NCI-H2196 treated with DMSO at 0.1 percent for 48 hours (cell line): Measurements from ENCODE around the gene RPUSD4.
"Not testable (repeated sequence)": the region's sequence is repeated elsewhere in the genome, so short reads cannot be mapped to it uniquely, and the experiment has no call there.

Experiments
- DNase-seq: peaks from one replicate; lab custom pipeline; 2025; ENCODE audit not compliant: unreplicated experiment; lab: John Stamatoyannopoulos, UW

RPUSD4 gene

GRCh38 chr11:126211236-126212088 lies at the start of gene RPUSD4, which contains the start of gene FAM118B:
Gene RPUSD4, minus strand, starts transcription at chr11:126211650. Its CDS starts 12 bp downstream, at chr11:126211638.
Gene FAM118B, plus strand, starts transcription at chr11:126211782. Its CDS starts 23,220 bp downstream, at chr11:126235002.
- DNase-seq = peak; percentile 96

GRCh38 chr11:126257764-126258163 lies 46.3 kb upstream of the RPUSD4 start:
- no peak for DNase-seq

GRCh38 chr11:126257144-126257543 lies 45.7 kb upstream of the RPUSD4 start:
- DNase-seq = no peak

GRCh38 chr11:126256216-126256615 lies 44.8 kb upstream of the RPUSD4 start:
- DNase-seq = no peak

GRCh38 chr11:126255507-126255906 lies 44.1 kb upstream of the RPUSD4 start:
- DNase-seq = not testable (repeated sequence)

- no peak for DNase-seq
Measured at GRCh38 chr11:126254819-126255218, 43.4 kb upstream of the RPUSD4 start.

- DNase-seq = no peak
Measured at GRCh38 chr11:126253265-126253664, 41.8 kb upstream of the RPUSD4 start.

- no peak for DNase-seq
Measured at GRCh38 chr11:126246636-126247035, 35.2 kb upstream of the RPUSD4 start.

- DNase-seq = no peak
Measured at GRCh38 chr11:126233391-126233790, 21.9 kb upstream of the RPUSD4 start.

GRCh38 chr11:126232683-126233082 lies 21.2 kb upstream of the RPUSD4 start:
- DNase-seq = no peak

- peak; percentile 43 for DNase-seq
Measured at GRCh38 chr11:126231725-126232459, 20.4 kb upstream of the RPUSD4 start.

- DNase-seq = no peak
Measured at GRCh38 chr11:126229858-126230540, 18.5 kb upstream of the RPUSD4 start.

GRCh38 chr11:126226334-126227084 lies 15.1 kb upstream of the RPUSD4 start:
- no peak for DNase-seq

- DNase-seq = no peak
Measured at GRCh38 chr11:126225295-126225665, 13.8 kb upstream of the RPUSD4 start.

- no peak for DNase-seq
Measured at GRCh38 chr11:126224647-126225294, 13.3 kb upstream of the RPUSD4 start.

- DNase-seq = no peak
Measured at GRCh38 chr11:126219547-126219946, 8.1 kb upstream of the RPUSD4 start.

- DNase-seq = no peak
Measured at GRCh38 chr11:126217491-126217890, 6.0 kb upstream of the RPUSD4 start.

GRCh38 chr11:126216526-126217305 lies 5.3 kb upstream of the RPUSD4 start:
- DNase-seq = no peak

- DNase-seq = no peak
Measured at GRCh38 chr11:126214841-126215240, 3.4 kb upstream of the RPUSD4 start.
